ENCODE measurements around the gene KCNQ2. TPM values are rescaled to one million over a fixed set of nuclear protein-coding genes. Genes with fewer than 3 reads are reported as not detected.

The KCNQ2 gene
- total RNA-seq, 1 donor from 2014 or later = not detected

GRCh38 chr20:63446216-63447024, 26.0 kb downstream of the KCNQ2 start:
- H3K27me3 ChIP-seq (ENCODE audit: low read depth) = peaks cover 23% of the 10 kb centered on the region
- no peak overlapping the region for H3K4me3 ChIP-seq
- no peaks in the 10 kb centered on the region for H3K4me1 ChIP-seq
- intact Hi-C loops (cut with DNase I) = no loop called here
- H3K27ac ChIP-seq = no peak overlapping the region
- TF ChIP-seq, protein P1, sequence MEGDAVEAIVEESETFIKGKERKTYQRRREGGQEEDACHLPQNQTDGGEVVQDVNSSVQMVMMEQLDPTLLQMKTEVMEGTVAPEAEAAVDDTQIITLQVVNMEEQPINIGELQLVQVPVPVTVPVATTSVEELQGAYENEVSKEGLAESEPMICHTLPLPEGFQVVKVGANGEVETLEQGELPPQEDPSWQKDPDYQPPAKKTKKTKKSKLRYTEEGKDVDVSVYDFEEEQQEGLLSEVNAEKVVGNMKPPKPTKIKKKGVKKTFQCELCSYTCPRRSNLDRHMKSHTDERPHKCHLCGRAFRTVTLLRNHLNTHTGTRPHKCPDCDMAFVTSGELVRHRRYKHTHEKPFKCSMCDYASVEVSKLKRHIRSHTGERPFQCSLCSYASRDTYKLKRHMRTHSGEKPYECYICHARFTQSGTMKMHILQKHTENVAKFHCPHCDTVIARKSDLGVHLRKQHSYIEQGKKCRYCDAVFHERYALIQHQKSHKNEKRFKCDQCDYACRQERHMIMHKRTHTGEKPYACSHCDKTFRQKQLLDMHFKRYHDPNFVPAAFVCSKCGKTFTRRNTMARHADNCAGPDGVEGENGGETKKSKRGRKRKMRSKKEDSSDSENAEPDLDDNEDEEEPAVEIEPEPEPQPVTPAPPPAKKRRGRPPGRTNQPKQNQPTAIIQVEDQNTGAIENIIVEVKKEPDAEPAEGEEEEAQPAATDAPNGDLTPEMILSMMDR (IDR thresholded peaks at IDR 0.05) = no peak
- DNase-seq = no peak
- no peak for ATAC-seq
- H3K9me3 ChIP-seq = no peaks in the 10 kb centered on the region
- H3K36me3 ChIP-seq = no peaks in the 10 kb centered on the region

DNA sequence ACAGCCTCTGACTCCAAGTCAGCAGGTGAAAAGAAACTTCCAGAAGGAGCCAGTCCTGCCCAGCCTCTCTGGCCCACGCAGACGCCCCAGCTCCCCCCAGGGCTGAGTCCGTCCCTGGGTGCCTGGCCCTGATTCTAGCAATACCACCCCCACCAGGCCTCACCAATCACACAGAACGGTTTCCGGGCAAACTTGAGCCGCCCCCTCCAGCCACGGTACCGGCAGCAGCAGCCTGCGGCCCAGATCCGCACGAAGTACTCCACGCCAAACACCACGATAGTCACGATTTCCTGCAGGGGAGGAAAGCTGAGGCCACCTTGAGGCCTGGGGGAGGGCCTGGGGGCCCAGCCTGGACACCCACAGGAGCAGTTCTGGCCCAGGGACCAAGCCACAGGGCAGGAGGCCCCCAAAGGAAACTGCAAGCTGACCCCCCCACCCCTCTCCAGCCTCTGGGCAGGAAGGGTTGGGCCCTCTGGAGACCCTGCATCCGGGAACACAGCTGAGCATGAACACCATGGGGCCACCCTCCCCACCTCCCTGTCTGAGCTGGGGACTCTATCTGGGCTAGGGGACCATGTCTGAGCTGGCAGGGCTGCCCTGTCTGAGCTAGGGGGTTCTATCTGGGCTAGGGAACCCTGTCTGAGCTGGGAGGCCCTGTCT, 27.2 kb downstream of the KCNQ2 start:
- no peaks in the 10 kb centered on the region for H3K9me3 ChIP-seq
- H3K36me3 ChIP-seq = no peaks in the 10 kb centered on the region
- no peak overlapping the region for H3K4me3 ChIP-seq
- DNase-seq (no peak), ATAC-seq (no peak)
- peaks cover 26% of the 10 kb centered on the region for H3K27me3 ChIP-seq (ENCODE audit: low read depth)
- H3K4me1 ChIP-seq = no peaks in the 10 kb centered on the region
- TF ChIP-seq, protein P1 (IDR thresholded peaks at IDR 0.05) = no peak
- intact Hi-C loops (cut with DNase I) = no loop called here
- no peak overlapping the region for H3K27ac ChIP-seq

- no peak overlapping the region for H3K4me3 ChIP-seq
- TF ChIP-seq, protein P1 (IDR thresholded peaks at IDR 0.05) = no peak
- intact Hi-C loops (cut with DNase I) = no loop called here
- H3K4me1 ChIP-seq = no peaks in the 10 kb centered on the region
- H3K9me3 ChIP-seq = no peaks in the 10 kb centered on the region
- no peak overlapping the region for H3K27ac ChIP-seq
- no peaks in the 10 kb centered on the region for H3K36me3 ChIP-seq
- DNase-seq = no peak
- ATAC-seq = no peak
- H3K27me3 ChIP-seq (ENCODE audit: low read depth) = peaks cover 31% of the 10 kb centered on the region
These were observed 27.9 kb downstream of the KCNQ2 start for GRCh38 chr20:63444548-63444947.

- Histone ChIP-seq H3K36me3 (no peaks in the 10 kb centered on the region), H3K4me1 (no peaks in the 10 kb centered on the region), H3K27me3 (ENCODE audit: low read depth) (peaks cover 31% of the 10 kb centered on the region), H3K27ac (no peak overlapping the region), H3K9me3 (no peaks in the 10 kb centered on the region), H3K4me3 (no peak overlapping the region)
- no peak for ATAC-seq
- intact Hi-C loops (cut with DNase I) = no loop called here
- no peak for DNase-seq
- TF ChIP-seq, protein P1 (IDR thresholded peaks at IDR 0.05) = no peak
These were observed 28.7 kb downstream of the KCNQ2 start for GRCh38 chr20:63443606-63444395.

DNA sequence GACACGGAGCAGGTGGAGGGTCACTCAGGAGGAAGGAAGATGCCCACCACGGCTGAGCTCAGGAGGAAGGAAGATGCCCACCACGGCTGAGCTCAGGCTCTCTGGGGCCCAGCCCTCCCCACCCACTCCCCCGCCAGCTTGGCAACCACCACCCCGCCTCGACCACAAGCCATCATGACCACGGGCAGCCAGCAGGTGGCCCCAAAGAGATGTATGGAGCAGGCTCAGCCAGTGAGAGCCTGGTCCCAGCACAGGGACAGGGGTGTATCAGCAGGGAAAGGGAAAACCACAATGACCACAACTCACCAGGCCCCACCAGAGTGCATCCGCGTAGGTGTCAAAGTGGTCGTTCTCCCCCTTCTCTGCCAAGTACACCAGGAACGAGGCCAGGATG, 30.4 kb downstream of the KCNQ2 start:
- no peak overlapping the region for H3K27ac ChIP-seq
- ATAC-seq (peak; percentile 28 to 37), DNase-seq (peak; percentile 58)
- H3K9me3 ChIP-seq = no peaks in the 10 kb centered on the region
- H3K27me3 ChIP-seq (ENCODE audit: low read depth) = peaks cover 24% of the 10 kb centered on the region
- intact Hi-C loops (cut with DNase I) = no loop called here
- H3K4me3 ChIP-seq = no peak overlapping the region
- TF ChIP-seq, protein P1 (IDR thresholded peaks at IDR 0.05) = peak; percentile 25
- H3K4me1 ChIP-seq = no peaks in the 10 kb centered on the region
- H3K36me3 ChIP-seq = no peaks in the 10 kb centered on the region

Measured in lower lobe of right lung (tissue), 2 donors.